ENCODE results near the gene SORCS2. TPM values are rescaled to one million over a fixed set of nuclear protein-coding genes. Genes with fewer than 3 reads are reported as not detected.

SORCS2 gene
- total and polyA plus RNA-seq, 2 donors, result 2.2 to 2.7 TPM

GRCh38 chr4:7338876-7339623 lies 146.7 kb downstream of the SORCS2 start:
- DNase-seq (ENCODE audit: low read depth in 6 of 9, low spot score in 9 of 9), result no peak
- no peaks in the 10 kb centered on the region for H3K27me3 ChIP-seq (ENCODE audit: control insufficient read depth in 2 of 2, insufficient read depth in 1 of 2, low read length in 1 of 2)
- no peaks in the 10 kb centered on the region for H3K36me3 ChIP-seq (ENCODE audit: control insufficient read depth in 2 of 2, insufficient read depth in 2 of 2, low read length in 1 of 2)
- no peaks in the 10 kb centered on the region for H3K9me3 ChIP-seq (ENCODE audit: control insufficient read depth in 2 of 2, insufficient read depth in 1 of 2, low read length in 1 of 2)
- WGBS, result 97% methylated on average over 19 of the region's 19 CpGs
- H3K27ac ChIP-seq (ENCODE audit: low read depth in 1 of 2, low read length in 1 of 2), result no peak overlapping the region
- no peaks in the 10 kb centered on the region for H3K4me1 ChIP-seq (ENCODE audit: control insufficient read depth in 2 of 2, insufficient read depth in 2 of 2, low read length in 2 of 2)
- H3K4me3 ChIP-seq (ENCODE audit: low read length in 2 of 2), result no peak overlapping the region

- H3K4me3 ChIP-seq (ENCODE audit: low read length in 2 of 2), result no peak overlapping the region
- 94% methylated on average over 15 of the region's 15 CpGs for WGBS
- no peaks in the 10 kb centered on the region for H3K9me3 ChIP-seq (ENCODE audit: control insufficient read depth in 2 of 2, insufficient read depth in 1 of 2, low read length in 1 of 2)
- no peak for DNase-seq (ENCODE audit: low read depth in 6 of 9, low spot score in 9 of 9)
- no peaks in the 10 kb centered on the region for H3K4me1 ChIP-seq (ENCODE audit: control insufficient read depth in 2 of 2, insufficient read depth in 2 of 2, low read length in 2 of 2)
- no peaks in the 10 kb centered on the region for H3K36me3 ChIP-seq (ENCODE audit: control insufficient read depth in 2 of 2, insufficient read depth in 2 of 2, low read length in 1 of 2)
- H3K27me3 ChIP-seq (ENCODE audit: control insufficient read depth in 2 of 2, insufficient read depth in 1 of 2, low read length in 1 of 2), result no peaks in the 10 kb centered on the region
- H3K27ac ChIP-seq (ENCODE audit: low read depth in 1 of 2, low read length in 1 of 2), result peak overlapping the region in 1 of 2 donors; percentile 11
These were observed 147.6 kb downstream of the SORCS2 start for GRCh38 chr4:7339751-7340552.

- Histone ChIP-seq H3K4me3 (ENCODE audit: low read length in 2 of 2) (no peak overlapping the region), H3K27ac (ENCODE audit: low read depth in 1 of 2, low read length in 1 of 2) (no peak overlapping the region), H3K27me3 (ENCODE audit: control insufficient read depth in 2 of 2, insufficient read depth in 1 of 2, low read length in 1 of 2) (no peaks in the 10 kb centered on the region), H3K9me3 (ENCODE audit: control insufficient read depth in 2 of 2, insufficient read depth in 1 of 2, low read length in 1 of 2) (no peaks in the 10 kb centered on the region), H3K4me1 (ENCODE audit: control insufficient read depth in 2 of 2, insufficient read depth in 2 of 2, low read length in 2 of 2) (no peaks in the 10 kb centered on the region), H3K36me3 (ENCODE audit: control insufficient read depth in 2 of 2, insufficient read depth in 2 of 2, low read length in 1 of 2) (no peaks in the 10 kb centered on the region)
- peak in 1 of 9 donors; percentile 10 for DNase-seq (ENCODE audit: low read depth in 6 of 9, low spot score in 9 of 9)
- 87% methylated on average over 17 of the region's 17 CpGs for WGBS
These were observed 148.5 kb downstream of the SORCS2 start for GRCh38 chr4:7340553-7341433.

GRCh38 chr4:7341491-7342222 lies 149.3 kb downstream of the SORCS2 start:
- no peaks in the 10 kb centered on the region for H3K4me1 ChIP-seq (ENCODE audit: control insufficient read depth in 2 of 2, insufficient read depth in 2 of 2, low read length in 2 of 2)
- DNase-seq (ENCODE audit: low read depth in 6 of 9, low spot score in 9 of 9), result no peak
- WGBS, result 90% methylated on average over 6 of the region's 6 CpGs

GRCh38 chr4:7342223-7343080 lies 150.1 kb downstream of the SORCS2 start:
- no peak for DNase-seq (ENCODE audit: low read depth in 6 of 9, low spot score in 9 of 9)
- Histone ChIP-seq H3K9me3 (ENCODE audit: control insufficient read depth in 2 of 2, insufficient read depth in 1 of 2, low read length in 1 of 2) (no peaks in the 10 kb centered on the region), H3K27ac (ENCODE audit: low read depth in 1 of 2, low read length in 1 of 2) (no peak overlapping the region), H3K4me3 (ENCODE audit: low read length in 2 of 2) (no peak overlapping the region), H3K36me3 (ENCODE audit: control insufficient read depth in 2 of 2, insufficient read depth in 2 of 2, low read length in 1 of 2) (no peaks in the 10 kb centered on the region), H3K27me3 (ENCODE audit: control insufficient read depth in 2 of 2, insufficient read depth in 1 of 2, low read length in 1 of 2) (no peaks in the 10 kb centered on the region), H3K4me1 (ENCODE audit: control insufficient read depth in 2 of 2, insufficient read depth in 2 of 2, low read length in 2 of 2) (no peaks in the 10 kb centered on the region)
- 94% methylated on average over 21 of the region's 21 CpGs for WGBS

More at GRCh38 chr4:7341491-7342222, 149.3 kb downstream of the SORCS2 start:
- Histone ChIP-seq H3K36me3 (ENCODE audit: control insufficient read depth in 2 of 2, insufficient read depth in 2 of 2, low read length in 1 of 2) (no peaks in the 10 kb centered on the region), H3K27me3 (ENCODE audit: control insufficient read depth in 2 of 2, insufficient read depth in 1 of 2, low read length in 1 of 2) (no peaks in the 10 kb centered on the region), H3K4me3 (ENCODE audit: low read length in 2 of 2) (no peak overlapping the region), H3K27ac (ENCODE audit: low read depth in 1 of 2, low read length in 1 of 2) (no peak overlapping the region), H3K9me3 (ENCODE audit: control insufficient read depth in 2 of 2, insufficient read depth in 1 of 2, low read length in 1 of 2) (no peaks in the 10 kb centered on the region)

GRCh38 chr4:7343081-7343655 lies 150.8 kb downstream of the SORCS2 start:
- whole genome bisulfite sequencing, result 88% methylated on average over 19 of the region's 19 CpGs
- no peaks in the 10 kb centered on the region for H3K36me3 ChIP-seq (ENCODE audit: control insufficient read depth in 2 of 2, insufficient read depth in 2 of 2, low read length in 1 of 2)
- H3K9me3 ChIP-seq (ENCODE audit: control insufficient read depth in 2 of 2, insufficient read depth in 1 of 2, low read length in 1 of 2), result no peaks in the 10 kb centered on the region
- H3K27me3 ChIP-seq (ENCODE audit: control insufficient read depth in 2 of 2, insufficient read depth in 1 of 2, low read length in 1 of 2), result no peaks in the 10 kb centered on the region
- H3K27ac ChIP-seq (ENCODE audit: low read depth in 1 of 2, low read length in 1 of 2), result no peak overlapping the region
- H3K4me3 ChIP-seq (ENCODE audit: low read length in 2 of 2), result no peak overlapping the region
- DNase-seq (ENCODE audit: low read depth in 6 of 9, low spot score in 9 of 9), result no peak
- no peaks in the 10 kb centered on the region for H3K4me1 ChIP-seq (ENCODE audit: control insufficient read depth in 2 of 2, insufficient read depth in 2 of 2, low read length in 2 of 2)

- Histone ChIP-seq H3K4me3 (ENCODE audit: low read length in 2 of 2) (no peak overlapping the region), H3K27ac (ENCODE audit: low read depth in 1 of 2, low read length in 1 of 2) (no peak overlapping the region), H3K36me3 (ENCODE audit: control insufficient read depth in 2 of 2, insufficient read depth in 2 of 2, low read length in 1 of 2) (no peaks in the 10 kb centered on the region), H3K4me1 (ENCODE audit: control insufficient read depth in 2 of 2, insufficient read depth in 2 of 2, low read length in 2 of 2) (no peaks in the 10 kb centered on the region), H3K9me3 (ENCODE audit: control insufficient read depth in 2 of 2, insufficient read depth in 1 of 2, low read length in 1 of 2) (no peaks in the 10 kb centered on the region), H3K27me3 (ENCODE audit: control insufficient read depth in 2 of 2, insufficient read depth in 1 of 2, low read length in 1 of 2) (no peaks in the 10 kb centered on the region)
- 84% methylated on average over 8 of the region's 8 CpGs for WGBS
- no peak for DNase-seq (ENCODE audit: low read depth in 6 of 9, low spot score in 9 of 9)
These were observed 151.6 kb downstream of the SORCS2 start for GRCh38 chr4:7343950-7344349.

Measured in thymus (tissue), 11 donors.